Fibroblast of pulmonary artery (primary cell): ENCODE measurements around the gene GPR34.
"Not testable (repeated sequence)": the region's sequence is repeated elsewhere in the genome, so short reads cannot be mapped to it uniquely, and the experiment has no call there.

ENCODE experiments used
- DNase-seq: peaks from one replicate; pipeline ENCODE4 v3.0.0-alpha.2; 2010; ENCODE audit warnings: low read depth
- H3K4me3 ChIP-seq: replicated peaks from 2 replicates; pipeline ENCODE4 v1.5.1; 2011; ENCODE audit warnings: low read depth, mild to moderate bottlenecking, control low read depth, low read length, moderate library complexity
- TF ChIP-seq, protein P1 (sequence below): IDR thresholded peaks from 2 replicates; pipeline ENCODE4 v1.5.1; 2011; ENCODE audit warnings: mild to moderate bottlenecking, control low read depth, low read length, inconsistent platforms; ENCODE audit errors: missing control alignments

The GPR34 gene

DNA sequence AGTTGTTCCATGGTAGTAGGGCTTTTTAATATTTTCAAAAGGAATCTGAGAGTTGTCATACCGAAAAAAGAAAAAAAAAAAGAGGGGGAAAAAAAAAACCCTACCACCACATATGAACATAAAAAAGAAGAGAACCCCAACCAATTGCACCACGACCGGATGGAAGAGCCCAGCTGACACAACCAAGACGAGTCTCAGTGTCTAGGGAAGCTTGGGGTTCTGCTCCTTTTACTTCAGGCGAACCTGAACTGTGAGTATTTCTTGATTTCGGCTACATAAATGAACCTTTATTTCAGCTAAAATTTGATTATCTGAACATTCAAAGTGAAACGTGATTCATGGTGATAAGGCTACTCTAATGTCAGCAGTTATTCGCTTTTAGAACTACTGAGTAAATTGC lies at the start of gene GPR34:
Gene GPR34, plus strand, starts transcription at position 139 of the 400 bp plus-strand sequence. CDS start 6,661 bp downstream, outside the sequence.
- TF ChIP-seq, protein P1, sequence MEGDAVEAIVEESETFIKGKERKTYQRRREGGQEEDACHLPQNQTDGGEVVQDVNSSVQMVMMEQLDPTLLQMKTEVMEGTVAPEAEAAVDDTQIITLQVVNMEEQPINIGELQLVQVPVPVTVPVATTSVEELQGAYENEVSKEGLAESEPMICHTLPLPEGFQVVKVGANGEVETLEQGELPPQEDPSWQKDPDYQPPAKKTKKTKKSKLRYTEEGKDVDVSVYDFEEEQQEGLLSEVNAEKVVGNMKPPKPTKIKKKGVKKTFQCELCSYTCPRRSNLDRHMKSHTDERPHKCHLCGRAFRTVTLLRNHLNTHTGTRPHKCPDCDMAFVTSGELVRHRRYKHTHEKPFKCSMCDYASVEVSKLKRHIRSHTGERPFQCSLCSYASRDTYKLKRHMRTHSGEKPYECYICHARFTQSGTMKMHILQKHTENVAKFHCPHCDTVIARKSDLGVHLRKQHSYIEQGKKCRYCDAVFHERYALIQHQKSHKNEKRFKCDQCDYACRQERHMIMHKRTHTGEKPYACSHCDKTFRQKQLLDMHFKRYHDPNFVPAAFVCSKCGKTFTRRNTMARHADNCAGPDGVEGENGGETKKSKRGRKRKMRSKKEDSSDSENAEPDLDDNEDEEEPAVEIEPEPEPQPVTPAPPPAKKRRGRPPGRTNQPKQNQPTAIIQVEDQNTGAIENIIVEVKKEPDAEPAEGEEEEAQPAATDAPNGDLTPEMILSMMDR = no peak
- no peak for DNase-seq
- H3K4me3 ChIP-seq = no peak within 1 kb of the TSS

- not testable (repeated sequence) for DNase-seq, H3K4me3 ChIP-seq
These were observed 42.6 kb upstream of the GPR34 start for GRCh38 chrX:41646201-41646600.

- H3K4me3 ChIP-seq = no peak overlapping the region
- no peak for DNase-seq
- TF ChIP-seq, protein P1 = no peak
These were observed 35.6 kb upstream of the GPR34 start for GRCh38 chrX:41653125-41653524.

GRCh38 chrX:41655101-41655500 lies 33.7 kb upstream of the GPR34 start:
- no peak overlapping the region for H3K4me3 ChIP-seq
- TF ChIP-seq, protein P1 = no peak
- no peak for DNase-seq

DNA sequence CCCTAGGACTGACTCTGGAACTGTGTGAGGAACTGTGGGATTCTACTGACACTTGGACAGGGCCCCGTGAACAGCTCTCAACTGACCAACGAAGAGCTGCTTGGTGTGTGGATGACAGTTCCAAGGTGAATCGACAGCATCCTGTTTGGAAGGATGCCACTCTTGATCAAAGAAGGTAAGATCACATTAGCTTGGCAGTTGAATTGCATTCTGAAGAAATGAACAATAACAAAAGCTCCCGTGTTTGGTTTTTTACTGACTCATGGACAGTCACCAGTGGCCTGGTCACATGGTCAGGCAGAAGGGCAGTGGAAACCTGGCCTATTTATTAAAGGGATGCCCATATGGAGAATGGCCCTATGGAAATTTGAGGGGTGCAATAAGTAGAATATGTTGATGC lies 33.1 kb upstream of the GPR34 start:
- DNase-seq = peak; percentile 3
- no peak overlapping the region for H3K4me3 ChIP-seq
- TF ChIP-seq, protein P1 = no peak

GRCh38 chrX:41661366-41662095 lies 27.2 kb upstream of the GPR34 start:
- DNase-seq = peak; percentile 26
- TF ChIP-seq, protein P1 = no peak
- H3K4me3 ChIP-seq = no peak overlapping the region

GRCh38 chrX:41664375-41664901 lies 24.3 kb upstream of the GPR34 start:
- H3K4me3 ChIP-seq = no peak overlapping the region
- DNase-seq = no peak
- TF ChIP-seq, protein P1 = no peak
